ENCODE data around the gene PRODH2.

- TF ChIP-seq CTCF (conservative IDR thresholded peaks at IDR 0.05) (no peak), ZFX (IDR thresholded peaks at IDR 0.05) (no peak)
Observed at GRCh38 chr19:35805526-35806102, 7.0 kb downstream of the PRODH2 start.

All from C4-2B (cell line).